ENCODE data around the gene NCKAP5. TPM values are rescaled to one million over a fixed set of nuclear protein-coding genes. Genes with fewer than 3 reads are reported as not detected.

NCKAP5 gene
- total RNA-seq, 1 donor from 2014 or later: 7.4 TPM

DNA sequence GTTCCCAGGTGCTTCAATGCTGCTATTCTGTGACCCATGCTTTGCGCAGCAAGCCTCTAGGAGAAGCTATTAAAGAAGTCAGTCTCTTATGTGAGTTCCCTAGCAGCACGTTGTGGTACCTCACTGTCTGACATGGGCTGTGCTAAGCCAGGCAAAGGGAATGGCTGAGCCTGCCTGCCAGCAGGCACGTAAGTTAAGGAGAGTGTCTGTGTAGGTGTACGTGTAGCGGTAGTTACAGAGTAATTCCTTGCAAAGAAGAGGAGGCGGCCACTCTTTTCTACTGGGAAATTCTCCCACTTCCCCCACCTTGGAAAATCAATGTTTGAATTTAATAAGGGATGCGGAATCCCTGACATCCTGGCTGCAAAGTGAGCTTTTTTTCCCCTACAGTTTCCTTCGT, 774.7 kb downstream of the NCKAP5 start:
- Mint-ChIP-seq H3K4me1 (ENCODE audit: unreplicated experiment) (no peaks in the 10 kb centered on the region), H3K27me3 (ENCODE audit: unreplicated experiment) (no peaks in the 10 kb centered on the region), H3K36me3 (ENCODE audit: low read depth, unreplicated experiment) (no peaks in the 10 kb centered on the region), H3K9me3 (ENCODE audit: unreplicated experiment) (no peaks in the 10 kb centered on the region), H3K4me3 (ENCODE audit: unreplicated experiment) (no peak overlapping the region), H3K27ac (ENCODE audit: unreplicated experiment) (no peak overlapping the region)
- DNase-seq (ENCODE audit: low spot score): no peak
- TF ChIP-seq, protein P1, sequence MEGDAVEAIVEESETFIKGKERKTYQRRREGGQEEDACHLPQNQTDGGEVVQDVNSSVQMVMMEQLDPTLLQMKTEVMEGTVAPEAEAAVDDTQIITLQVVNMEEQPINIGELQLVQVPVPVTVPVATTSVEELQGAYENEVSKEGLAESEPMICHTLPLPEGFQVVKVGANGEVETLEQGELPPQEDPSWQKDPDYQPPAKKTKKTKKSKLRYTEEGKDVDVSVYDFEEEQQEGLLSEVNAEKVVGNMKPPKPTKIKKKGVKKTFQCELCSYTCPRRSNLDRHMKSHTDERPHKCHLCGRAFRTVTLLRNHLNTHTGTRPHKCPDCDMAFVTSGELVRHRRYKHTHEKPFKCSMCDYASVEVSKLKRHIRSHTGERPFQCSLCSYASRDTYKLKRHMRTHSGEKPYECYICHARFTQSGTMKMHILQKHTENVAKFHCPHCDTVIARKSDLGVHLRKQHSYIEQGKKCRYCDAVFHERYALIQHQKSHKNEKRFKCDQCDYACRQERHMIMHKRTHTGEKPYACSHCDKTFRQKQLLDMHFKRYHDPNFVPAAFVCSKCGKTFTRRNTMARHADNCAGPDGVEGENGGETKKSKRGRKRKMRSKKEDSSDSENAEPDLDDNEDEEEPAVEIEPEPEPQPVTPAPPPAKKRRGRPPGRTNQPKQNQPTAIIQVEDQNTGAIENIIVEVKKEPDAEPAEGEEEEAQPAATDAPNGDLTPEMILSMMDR (IDR thresholded peaks at IDR 0.05; ENCODE audit: unreplicated experiment): no peak

DNA sequence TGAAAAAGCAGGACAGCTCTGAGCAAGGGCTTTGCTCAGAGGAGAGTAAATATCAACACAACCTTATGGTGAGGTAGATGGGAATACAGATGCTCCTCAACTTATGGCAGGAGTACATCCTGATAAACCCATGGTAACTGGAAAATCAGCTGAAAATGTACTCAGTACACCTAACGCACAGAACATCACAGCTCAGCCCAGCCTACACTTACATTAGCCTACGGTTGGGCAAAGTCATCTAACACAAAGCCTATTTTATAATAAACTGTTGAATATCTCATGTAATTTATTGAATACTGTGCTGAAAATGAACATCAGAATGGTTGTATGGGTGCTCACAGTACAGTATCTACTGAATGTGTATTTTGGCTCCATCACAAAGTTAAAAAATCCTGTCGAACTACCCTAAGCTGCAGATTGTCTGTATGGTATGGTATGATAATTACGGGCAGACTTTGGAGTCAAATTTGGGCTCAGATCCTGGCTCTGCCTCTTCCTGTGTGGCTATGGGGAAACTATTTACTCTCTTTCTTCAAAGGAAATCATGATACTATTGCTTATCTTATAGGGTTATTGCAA, 778.0 kb downstream of the NCKAP5 start:
- TF ChIP-seq, protein P1 (IDR thresholded peaks at IDR 0.05; ENCODE audit: unreplicated experiment): no peak
- H3K36me3 Mint-ChIP-seq (ENCODE audit: low read depth, unreplicated experiment): no peaks in the 10 kb centered on the region
- no peaks in the 10 kb centered on the region for H3K27me3 Mint-ChIP-seq (ENCODE audit: unreplicated experiment)
- no peak for DNase-seq (ENCODE audit: low spot score)
- no peaks in the 10 kb centered on the region for H3K9me3 Mint-ChIP-seq (ENCODE audit: unreplicated experiment)
- no peaks in the 10 kb centered on the region for H3K4me1 Mint-ChIP-seq (ENCODE audit: unreplicated experiment)
- H3K4me3 Mint-ChIP-seq (ENCODE audit: unreplicated experiment): no peak overlapping the region
- no peak overlapping the region for H3K27ac Mint-ChIP-seq (ENCODE audit: unreplicated experiment)

DNA sequence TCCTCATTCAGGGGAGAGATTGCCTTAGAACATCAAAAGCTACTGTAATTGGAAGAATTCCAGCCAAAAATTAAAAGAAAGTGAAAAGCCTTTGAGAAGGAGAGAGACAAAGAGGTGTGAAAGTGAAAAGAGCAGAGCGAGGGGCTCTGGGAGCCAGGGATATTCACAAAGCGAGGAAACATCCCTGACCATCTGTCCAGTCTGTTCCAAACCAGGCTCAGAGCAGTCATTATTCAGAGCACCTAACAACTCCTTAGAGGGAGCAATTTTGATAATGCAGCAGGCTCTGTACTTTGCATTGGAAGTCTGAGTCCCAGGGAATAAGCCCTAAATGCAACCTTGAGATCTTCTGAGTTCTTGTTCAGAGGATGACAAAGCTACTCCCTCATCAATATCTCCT, 779.2 kb downstream of the NCKAP5 start:
- Mint-ChIP-seq H3K27ac (ENCODE audit: unreplicated experiment) (no peak overlapping the region), H3K36me3 (ENCODE audit: low read depth, unreplicated experiment) (peaks cover 2% of the 10 kb centered on the region), H3K4me1 (ENCODE audit: unreplicated experiment) (no peaks in the 10 kb centered on the region), H3K4me3 (ENCODE audit: unreplicated experiment) (no peak overlapping the region), H3K27me3 (ENCODE audit: unreplicated experiment) (no peaks in the 10 kb centered on the region), H3K9me3 (ENCODE audit: unreplicated experiment) (no peaks in the 10 kb centered on the region)
- TF ChIP-seq, protein P1 (IDR thresholded peaks at IDR 0.05; ENCODE audit: unreplicated experiment): no peak
- DNase-seq (ENCODE audit: low spot score): no peak

DNA sequence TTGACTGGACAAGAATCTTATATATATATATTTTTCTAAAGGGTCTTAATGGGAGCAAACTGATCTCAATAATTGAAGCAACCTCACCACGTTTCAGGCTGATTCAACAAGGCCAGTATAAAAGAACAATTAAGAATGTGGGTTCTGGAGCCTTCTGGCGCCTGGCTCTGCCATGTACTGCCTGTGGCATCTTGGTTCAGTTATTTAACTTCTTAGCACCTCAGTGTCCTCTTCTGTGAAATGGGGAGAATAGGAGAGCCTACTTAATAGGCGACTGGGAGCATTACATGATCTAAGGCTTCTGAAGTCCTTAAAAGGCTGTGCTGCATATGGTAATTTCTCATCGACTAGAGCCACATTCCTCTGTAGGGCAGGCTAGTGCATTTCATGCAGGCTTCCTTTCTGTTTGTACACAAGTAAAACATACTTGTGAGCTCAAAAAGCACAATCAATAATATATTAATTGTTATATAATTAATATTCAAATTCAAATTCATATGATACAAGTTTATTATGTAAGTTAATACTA, 779.9 kb downstream of the NCKAP5 start:
- DNase-seq (ENCODE audit: low spot score): no peak
- H3K4me1 Mint-ChIP-seq (ENCODE audit: unreplicated experiment): no peaks in the 10 kb centered on the region
- TF ChIP-seq, protein P1 (IDR thresholded peaks at IDR 0.05; ENCODE audit: unreplicated experiment): no peak
- H3K36me3 Mint-ChIP-seq (ENCODE audit: low read depth, unreplicated experiment): peaks cover 6% of the 10 kb centered on the region
- H3K4me3 Mint-ChIP-seq (ENCODE audit: unreplicated experiment): no peak overlapping the region
- H3K27me3 Mint-ChIP-seq (ENCODE audit: unreplicated experiment): no peaks in the 10 kb centered on the region
- H3K27ac Mint-ChIP-seq (ENCODE audit: unreplicated experiment): no peak overlapping the region
- H3K9me3 Mint-ChIP-seq (ENCODE audit: unreplicated experiment): no peaks in the 10 kb centered on the region

DNA sequence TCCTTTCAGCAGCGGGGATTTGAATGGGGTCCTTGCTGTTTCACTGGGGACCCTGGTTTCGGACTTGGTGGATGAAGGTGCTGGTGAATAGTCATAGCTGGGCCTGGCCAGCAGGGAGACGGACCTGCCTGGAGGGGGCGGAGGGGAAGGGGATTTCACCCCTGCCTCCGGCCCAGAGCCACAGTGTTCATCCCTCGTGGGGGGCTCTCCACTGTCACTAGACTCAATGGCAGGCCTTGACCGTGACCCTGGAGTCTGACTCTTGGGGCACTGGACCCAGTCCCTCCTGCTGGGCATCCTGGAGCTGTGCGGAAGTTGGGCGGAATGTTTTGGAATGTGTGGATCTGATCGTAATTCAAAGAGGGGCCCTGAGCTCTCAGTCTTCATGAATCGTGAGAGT, 784.4 kb downstream of the NCKAP5 start:
- Mint-ChIP-seq H3K9me3 (ENCODE audit: unreplicated experiment) (no peaks in the 10 kb centered on the region), H3K36me3 (ENCODE audit: low read depth, unreplicated experiment) (peaks cover 11% of the 10 kb centered on the region), H3K4me3 (ENCODE audit: unreplicated experiment) (no peak overlapping the region), H3K27me3 (ENCODE audit: unreplicated experiment) (no peaks in the 10 kb centered on the region), H3K27ac (ENCODE audit: unreplicated experiment) (no peak overlapping the region), H3K4me1 (ENCODE audit: unreplicated experiment) (no peaks in the 10 kb centered on the region)
- TF ChIP-seq, protein P1 (IDR thresholded peaks at IDR 0.05; ENCODE audit: unreplicated experiment): no peak
- no peak for DNase-seq (ENCODE audit: low spot score)
